GM12892 (cell line): ENCODE measurements around the gene RXRB.

Experiments used
- POLR2A ChIP-seq: IDR thresholded peaks from 2 replicates; pipeline ENCODE4 v1.6.1; 2011; ENCODE audit warnings: low read depth, low read length, control low read depth
- POLR2AphosphoS5 ChIP-seq: IDR thresholded peaks from 2 replicates; pipeline ENCODE4 v1.6.1; 2011; ENCODE audit warnings: low read depth, low read length, control low read depth
- TAF1 ChIP-seq: IDR thresholded peaks from 2 replicates; pipeline ENCODE4 v1.6.1; 2011; ENCODE audit warnings: low read depth, mild to moderate bottlenecking, control low read depth, low read length, borderline replicate concordance

DNA sequence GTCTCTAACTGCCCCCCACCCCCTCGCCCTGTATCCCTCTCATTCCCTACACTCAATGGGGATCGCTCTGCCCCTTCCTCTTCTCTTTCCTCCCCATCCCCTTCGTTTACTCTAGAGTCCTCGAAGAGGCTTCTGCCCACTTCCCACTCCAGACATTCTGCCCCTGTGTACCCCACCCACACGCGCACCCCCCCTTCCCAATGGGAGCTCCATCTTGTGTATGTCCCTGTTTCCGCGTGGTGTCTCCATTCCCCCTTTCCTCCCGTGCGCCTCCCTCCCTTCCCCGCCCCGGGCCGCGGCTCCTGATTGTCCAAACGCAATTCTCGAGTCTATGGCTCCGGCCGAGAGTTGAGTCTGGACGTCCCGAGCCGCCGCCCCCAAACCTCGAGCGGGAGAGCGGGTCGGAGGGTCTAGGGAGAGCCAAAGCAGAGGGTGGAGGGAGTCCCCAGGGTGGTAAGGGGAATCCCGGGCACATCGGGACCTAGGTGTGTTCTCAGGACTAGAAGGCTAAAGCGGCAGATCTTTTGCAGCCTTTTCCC, 7.2 kb upstream of the RXRB start:
- no peak for TF ChIP-seq TAF1
- no peak for TF ChIP-seq POLR2A
- TF ChIP-seq POLR2AphosphoS5 = no peak
